ENCODE data around the gene IKBKE.

The IKBKE gene

GRCh38 chr1:206512058-206512850 is 42.0 kb downstream of the IKBKE start:
- DNase-seq (ENCODE audit: low spot score) = no peak

DNA sequence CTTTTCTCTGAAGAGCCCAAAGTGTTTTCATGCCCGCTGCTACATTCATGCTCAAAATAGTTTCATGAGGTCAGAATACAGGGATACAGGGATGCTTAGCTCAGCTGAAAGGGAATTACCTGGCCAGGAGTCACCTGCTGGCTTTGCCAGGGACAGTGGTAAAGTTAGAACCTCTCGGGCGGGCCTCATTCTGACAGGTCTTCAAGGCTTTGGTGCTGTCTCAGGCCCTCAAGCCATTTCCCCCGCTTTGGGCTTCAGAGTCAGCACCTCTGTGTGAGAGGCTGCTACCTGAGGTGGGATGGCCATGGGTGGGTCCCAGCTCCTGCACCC is 42.5 kb downstream of the IKBKE start:
- DNase-seq (ENCODE audit: low spot score) = no peak

DNA sequence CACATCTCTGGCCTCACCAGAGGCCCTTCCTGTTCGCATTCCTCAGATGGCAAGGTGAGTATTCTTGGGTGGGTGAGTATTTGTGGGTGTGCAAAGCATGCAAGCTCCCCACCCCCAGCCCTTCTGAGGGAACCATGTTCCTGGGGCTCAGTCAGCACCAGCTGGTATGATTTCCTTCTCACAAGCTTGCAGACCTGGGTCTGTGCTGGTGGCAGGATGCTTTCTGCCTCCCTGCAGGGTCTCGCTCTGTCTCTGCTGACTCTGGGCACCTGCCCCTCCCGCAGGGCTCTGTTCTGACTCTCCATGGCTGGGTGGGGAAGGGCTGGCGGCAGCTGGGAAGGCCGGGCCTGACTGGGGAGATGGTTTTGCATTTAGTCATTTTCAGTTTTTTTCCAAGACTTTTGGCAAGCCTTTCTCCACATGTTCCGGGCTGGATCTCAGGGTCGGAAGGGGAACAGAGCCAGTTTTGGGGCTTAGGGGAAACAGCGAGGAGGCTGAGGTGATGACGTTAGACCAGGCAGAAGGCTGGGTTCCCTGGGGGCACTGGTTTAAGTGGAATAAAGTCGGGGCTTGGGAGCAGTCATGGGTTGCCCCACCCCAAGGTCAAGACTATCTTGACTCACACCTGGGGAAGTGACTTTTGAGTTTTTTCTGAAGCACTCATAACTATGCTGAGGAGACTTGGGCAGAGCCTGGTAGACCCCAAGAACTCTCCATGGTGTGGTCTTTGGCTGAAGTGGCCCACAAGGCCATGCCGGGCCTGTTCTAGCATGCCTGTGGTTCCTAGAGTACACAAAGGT is 43.2 kb downstream of the IKBKE start:
- no peak for DNase-seq (ENCODE audit: low spot score)

DNA sequence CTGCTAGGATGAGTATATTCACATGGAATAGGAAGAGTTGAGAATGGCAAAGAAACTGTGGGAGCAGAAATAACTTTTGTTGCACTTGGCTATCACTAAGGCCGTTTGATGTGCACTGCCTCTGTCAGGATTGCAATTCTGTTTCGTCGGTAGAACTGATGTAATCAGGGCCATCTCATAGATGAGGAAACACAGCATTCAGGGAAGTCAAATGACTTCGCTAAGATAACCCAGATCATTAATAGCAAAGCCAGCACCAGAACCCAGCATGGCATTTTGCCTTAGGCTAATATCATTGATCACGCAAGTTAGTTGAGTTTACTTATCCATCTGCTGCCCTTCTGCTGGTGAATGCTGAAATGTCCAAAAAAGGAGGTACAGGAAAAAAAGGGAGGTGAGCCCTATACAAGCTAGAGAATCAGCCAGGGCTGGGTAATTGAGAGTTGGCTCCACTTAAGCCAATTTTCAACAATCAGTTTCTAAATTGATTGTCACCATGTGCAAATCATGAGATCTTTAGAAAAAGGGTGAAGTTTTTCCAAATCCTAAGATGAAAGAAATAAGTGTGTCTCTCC is 44.6 kb downstream of the IKBKE start:
- no peak for DNase-seq (ENCODE audit: low spot score)

DNA sequence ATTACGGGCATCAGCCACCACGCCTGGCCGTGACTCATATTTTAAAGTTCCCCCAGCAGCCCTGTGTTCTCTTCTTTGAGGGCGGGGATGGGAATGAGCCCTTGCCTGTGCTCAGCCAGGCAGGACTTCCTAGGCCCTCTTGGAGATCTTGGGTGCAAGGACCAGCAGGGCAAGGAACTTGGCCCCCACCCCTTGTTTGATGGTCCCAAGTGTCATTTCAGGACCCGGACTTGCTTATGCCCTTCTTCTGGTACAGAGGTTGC is 46.4 kb downstream of the IKBKE start:
- DNase-seq (ENCODE audit: low spot score) = no peak

GRCh38 chr1:206517784-206518183 is 47.5 kb downstream of the IKBKE start:
- no peak for DNase-seq (ENCODE audit: low spot score)

DNA sequence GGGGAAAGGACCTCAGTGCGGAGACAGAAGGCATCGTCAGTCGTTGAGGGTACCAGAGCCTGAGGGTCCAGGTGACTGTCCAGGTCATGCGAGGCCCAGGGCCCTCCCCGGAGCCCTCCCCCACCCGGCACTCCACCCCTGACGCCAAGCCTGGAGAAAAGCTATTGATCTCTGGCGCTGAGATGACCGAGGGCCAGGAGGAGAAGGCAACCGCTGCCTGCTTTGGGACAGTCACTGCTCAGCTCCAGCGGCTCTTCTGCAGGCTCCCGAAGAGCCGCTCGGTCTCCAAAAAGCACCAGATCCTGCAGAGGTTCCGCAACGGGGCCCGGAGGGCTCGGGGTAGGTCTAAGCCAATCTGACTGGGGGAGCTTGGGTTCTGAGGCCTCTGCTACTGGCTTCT is 47.9 kb downstream of the IKBKE start:
- DNase-seq (ENCODE audit: low spot score) = no peak

DNA sequence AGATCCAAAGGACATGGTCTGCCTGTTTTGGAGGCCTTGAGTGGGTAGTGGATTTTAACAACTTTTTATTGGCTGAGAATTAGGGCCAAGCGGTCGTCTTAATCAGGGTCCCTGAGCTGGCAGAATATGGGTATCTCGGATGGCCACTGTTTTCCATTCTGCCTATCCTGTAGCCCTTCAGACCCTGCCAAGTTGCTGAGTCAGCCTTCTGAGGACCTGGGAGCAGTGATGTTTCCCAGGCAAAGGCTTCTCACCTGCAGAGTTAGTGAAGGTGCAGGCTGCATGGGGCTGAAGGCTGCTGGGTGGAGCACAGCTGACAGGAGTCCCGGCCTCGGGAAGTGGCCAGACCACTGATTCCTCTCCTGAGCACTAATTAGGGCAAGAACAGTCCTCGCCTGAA is 48.5 kb downstream of the IKBKE start:
- no peak for DNase-seq (ENCODE audit: low spot score)

DNA sequence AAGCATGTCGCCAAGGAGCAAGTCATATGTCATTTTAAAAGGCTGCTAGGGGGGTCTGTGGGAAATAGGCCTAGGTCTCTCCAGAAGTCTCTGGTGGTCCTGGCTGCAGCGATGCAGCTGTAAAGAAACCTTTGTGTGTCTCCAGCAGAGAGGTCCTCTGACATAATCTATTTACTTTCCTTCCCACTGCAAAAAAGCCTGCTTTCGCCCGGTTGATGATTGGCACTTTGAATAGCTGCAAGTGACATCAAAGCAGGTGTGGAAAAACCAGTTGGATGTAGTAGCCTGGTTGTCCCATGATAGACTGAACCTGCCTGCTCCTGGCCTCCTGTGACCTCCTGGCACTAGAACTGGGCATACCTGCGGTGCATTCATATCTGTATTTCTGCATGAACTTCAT is 50.9 kb downstream of the IKBKE start:
- no peak for DNase-seq (ENCODE audit: low spot score)

- DNase-seq (ENCODE audit: low spot score) = no peak
Measured at GRCh38 chr1:206521694-206522402, 51.6 kb downstream of the IKBKE start.

DNA sequence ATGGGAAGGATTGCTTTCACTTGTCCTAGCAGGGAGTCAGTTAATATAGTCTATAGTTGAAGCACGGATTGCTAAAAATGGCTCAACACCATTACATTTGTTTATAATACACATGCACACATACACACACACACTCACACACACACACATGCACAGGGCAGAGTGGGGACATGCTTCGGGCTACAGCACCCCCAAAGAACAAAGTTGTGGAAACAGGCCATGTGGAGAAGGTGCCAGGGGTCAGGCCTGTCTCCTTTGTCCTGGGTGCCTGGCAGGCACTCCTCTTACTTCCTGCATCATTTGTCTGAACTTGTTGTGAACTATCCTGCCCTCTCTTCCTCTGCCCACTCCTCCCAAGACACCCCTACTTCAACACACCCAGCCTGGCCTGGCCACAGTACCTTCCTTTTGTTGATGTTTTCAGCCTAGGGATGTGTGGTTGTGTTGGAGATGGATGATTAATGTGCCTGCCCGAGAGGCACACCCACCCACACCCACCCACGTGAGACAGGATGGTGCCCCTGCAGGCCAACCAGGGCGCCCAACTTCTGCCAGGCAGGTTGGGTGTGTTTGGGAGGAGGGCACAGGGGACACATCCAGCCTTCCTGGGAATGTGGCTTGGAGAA is 54.6 kb downstream of the IKBKE start:
- DNase-seq (ENCODE audit: low spot score) = no peak

GRCh38 chr1:206526064-206526911 is 56.0 kb downstream of the IKBKE start:
- no peak for DNase-seq (ENCODE audit: low spot score)

DNA sequence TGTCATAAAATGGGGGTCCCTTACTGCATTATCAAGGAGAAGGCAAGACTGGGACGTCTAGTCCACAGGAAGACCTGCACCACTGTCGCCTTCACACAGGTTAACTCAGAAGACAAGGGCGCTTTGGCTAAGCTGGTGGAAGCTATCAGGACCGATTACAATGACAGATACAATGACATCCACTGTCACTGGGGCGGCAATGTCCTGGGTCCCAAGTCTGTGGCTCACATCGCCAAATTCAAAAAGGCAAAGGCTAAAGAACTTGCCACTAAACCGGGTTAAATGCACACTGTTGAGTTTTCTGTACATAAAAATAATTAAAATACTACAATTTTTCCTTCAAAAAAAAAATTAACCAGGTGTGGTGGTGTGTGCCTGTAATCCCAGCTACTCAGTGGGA is 59.1 kb downstream of the IKBKE start:
- DNase-seq (ENCODE audit: low spot score) = no peak

- no peak for DNase-seq (ENCODE audit: low spot score)
Measured at GRCh38 chr1:206532368-206532767, 62.1 kb downstream of the IKBKE start.

GRCh38 chr1:206534552-206534951 is 64.3 kb downstream of the IKBKE start:
- DNase-seq (ENCODE audit: low spot score) = no peak

DNA sequence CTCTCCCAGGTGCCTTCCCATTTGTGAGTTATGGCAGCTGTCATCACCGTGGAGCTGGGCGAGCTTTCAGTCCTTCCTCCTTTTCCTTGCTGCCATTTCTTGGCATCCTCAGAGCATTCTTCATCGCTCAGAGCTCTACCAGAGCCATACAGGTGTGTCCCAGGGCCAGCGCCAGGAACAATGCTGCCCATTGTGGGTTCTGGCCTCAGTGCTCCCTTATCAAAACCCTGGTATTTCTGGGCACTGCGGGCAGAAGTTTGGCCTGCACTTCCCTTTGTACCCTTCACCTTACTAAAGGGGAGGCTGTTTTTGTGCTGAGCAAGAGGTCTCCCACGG is 65.5 kb downstream of the IKBKE start:
- no peak for DNase-seq (ENCODE audit: low spot score)

DNA sequence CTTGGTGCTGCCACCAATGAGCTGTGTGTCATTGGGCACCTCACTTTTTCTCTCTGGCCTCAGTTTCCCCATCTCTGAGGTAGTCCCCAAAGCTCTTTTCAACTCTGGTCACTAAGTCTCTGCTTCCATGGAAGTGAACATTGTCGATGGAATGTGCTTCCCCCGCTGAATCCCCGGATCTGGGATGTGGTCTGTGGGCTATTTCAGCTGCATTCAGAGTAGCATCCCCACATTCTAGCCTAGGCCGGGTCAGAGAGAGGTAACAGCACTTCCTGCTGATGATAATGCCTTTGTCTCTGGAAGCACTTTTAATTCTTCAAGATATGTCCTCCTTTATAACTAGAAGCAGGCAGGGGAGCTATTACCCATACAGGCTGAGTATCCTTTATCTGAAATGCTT is 66.9 kb downstream of the IKBKE start:
- no peak for DNase-seq (ENCODE audit: low spot score)

GRCh38 chr1:206538086-206538770 is 68.0 kb downstream of the IKBKE start:
- DNase-seq (ENCODE audit: low spot score) = no peak

- no peak for DNase-seq (ENCODE audit: low spot score)
Measured at GRCh38 chr1:206538901-206539640, 68.8 kb downstream of the IKBKE start.

- no peak for DNase-seq (ENCODE audit: low spot score)
Measured at GRCh38 chr1:206540044-206540780, 69.9 kb downstream of the IKBKE start.
